H9 (cell line): ENCODE measurements around the gene ST8SIA2. TPM values are rescaled to one million over a fixed set of nuclear protein-coding genes. Genes with fewer than 3 reads are reported as not detected.

Source experiments
- DNase-seq: peaks from one replicate; pipeline ENCODE4 v3.0.0-alpha.2; 2017
- H2AFZ ChIP-seq: one replicate; pipeline ENCODE4 v1.6.1; 2013; ENCODE audit warnings: mild to moderate bottlenecking, low read length, control low read depth, moderate library complexity
- H2AK5ac ChIP-seq: 2 replicates; pipeline ENCODE4 v1.6.1; 2013; ENCODE audit warnings: low read length, control low read depth, mixed read lengths; ENCODE audit not compliant: insufficient read length
- H2BK120ac ChIP-seq: one replicate; pipeline ENCODE4 v1.6.1; 2013; ENCODE audit warnings: low read depth, mild to moderate bottlenecking, low read length, control low read depth, inconsistent platforms; ENCODE audit not compliant: poor library complexity, severe bottlenecking
- H2BK12ac ChIP-seq: 2 replicates; pipeline ENCODE4 v1.6.1; 2013; ENCODE audit warnings: low read length, control low read depth, mixed read lengths, low read depth; ENCODE audit not compliant: insufficient read length
- H2BK15ac ChIP-seq: 2 replicates; pipeline ENCODE4 v1.6.1; 2013; ENCODE audit warnings: low read depth, low read length, control low read depth
- H2BK20ac ChIP-seq: one replicate; pipeline ENCODE4 v1.6.1; 2013; ENCODE audit warnings: low read depth, mild to moderate bottlenecking, low read length, control low read depth, inconsistent platforms; ENCODE audit not compliant: poor library complexity, severe bottlenecking
- H2BK5ac ChIP-seq: 2 replicates; pipeline ENCODE4 v1.6.1; 2013; ENCODE audit warnings: low read length, control low read depth, mixed read lengths; ENCODE audit not compliant: insufficient read length
- H3K14ac ChIP-seq: 2 replicates; pipeline ENCODE4 v1.6.1; 2013; ENCODE audit warnings: low read length, control low read depth; ENCODE audit not compliant: insufficient read depth
- H3K18ac ChIP-seq: 2 replicates; pipeline ENCODE4 v1.6.1; 2013; ENCODE audit warnings: low read depth, mild to moderate bottlenecking, mixed read lengths, low read length, control low read depth; ENCODE audit not compliant: insufficient read length
- H3K23ac ChIP-seq: 2 replicates; pipeline ENCODE4 v1.6.1; 2013; ENCODE audit warnings: low read length, control low read depth, mixed read lengths, low read depth; ENCODE audit not compliant: insufficient read length
- H3K23me2 ChIP-seq: 2 replicates; pipeline ENCODE4 v1.6.1; 2013; ENCODE audit warnings: low read depth, mild to moderate bottlenecking, mixed read lengths, low read length, control low read depth; ENCODE audit not compliant: insufficient read length, poor library complexity, severe bottlenecking
- H3K27ac ChIP-seq: 2 replicates; pipeline ENCODE4 v1.5.1; 2013; ENCODE audit warnings: low read length, control low read depth, mixed read lengths, low read depth; ENCODE audit not compliant: insufficient read length
- H3K27me3 ChIP-seq: 2 replicates; pipeline ENCODE4 v1.6.1; 2013; ENCODE audit warnings: low read length, control low read depth, inconsistent platforms; ENCODE audit not compliant: insufficient read depth
- H3K4ac ChIP-seq: 2 replicates; pipeline ENCODE4 v1.6.1; 2013; ENCODE audit warnings: low read depth, mild to moderate bottlenecking, control low read depth, inconsistent platforms, low read length, moderate library complexity
- H3K4me1 ChIP-seq: 2 replicates; pipeline ENCODE4 v1.6.1; 2013; ENCODE audit warnings: low read length, control low read depth, inconsistent platforms; ENCODE audit not compliant: insufficient read depth
- H3K4me2 ChIP-seq: 2 replicates; pipeline ENCODE4 v1.6.1; 2013; ENCODE audit warnings: low read length, control low read depth, mixed read lengths; ENCODE audit not compliant: insufficient read length, insufficient read depth
- H3K56ac ChIP-seq: 2 replicates; pipeline ENCODE4 v1.6.1; 2013; ENCODE audit warnings: low read depth, mild to moderate bottlenecking, mixed read lengths, low read length, control low read depth; ENCODE audit not compliant: insufficient read length
- H3K79me1 ChIP-seq: 2 replicates; pipeline ENCODE4 v1.6.1; 2013; ENCODE audit warnings: low read depth, mild to moderate bottlenecking, moderate library complexity, low read length, control low read depth, inconsistent platforms; ENCODE audit not compliant: insufficient read depth, poor library complexity, severe bottlenecking
- H3K79me2 ChIP-seq: 2 replicates; pipeline ENCODE4 v1.6.1; 2013; ENCODE audit warnings: low read length, control low read depth, inconsistent platforms; ENCODE audit not compliant: insufficient read depth
- H3K9ac ChIP-seq: 2 replicates; pipeline ENCODE4 v1.6.1; 2013; ENCODE audit warnings: low read length, control low read depth, mixed read lengths; ENCODE audit not compliant: insufficient read length; ENCODE audit errors: extremely low read depth
- H3K9me3 ChIP-seq: one replicate; pipeline ENCODE4 v1.6.1; 2013; ENCODE audit warnings: low read depth, low read length, inconsistent platforms; ENCODE audit not compliant: control insufficient read depth
- H3T11ph ChIP-seq: one replicate; pipeline ENCODE4 v1.6.1; 2013; ENCODE audit warnings: mild to moderate bottlenecking, low read length, control low read depth, inconsistent platforms
- H4K20me1 ChIP-seq: one replicate; pipeline ENCODE4 v1.6.1; 2013; ENCODE audit not compliant: control insufficient read depth, insufficient read length, insufficient read depth
- H4K5ac ChIP-seq: 2 replicates; pipeline ENCODE4 v1.6.1; 2013; ENCODE audit warnings: low read depth, mild to moderate bottlenecking, mixed read lengths, low read length, control low read depth; ENCODE audit not compliant: insufficient read length
- H4K8ac ChIP-seq: replicated peaks from 2 replicates; pipeline ENCODE4 v1.6.1; 2013; ENCODE audit warnings: low read length, control low read depth, mixed read lengths, low read depth; ENCODE audit not compliant: insufficient read length
- H4K91ac ChIP-seq: 2 replicates; pipeline ENCODE4 v1.6.1; 2013; ENCODE audit warnings: low read depth, mild to moderate bottlenecking, moderate library complexity, mixed read lengths, low read length, control low read depth; ENCODE audit not compliant: insufficient read length
- H3K27ac Mint-ChIP-seq, 3 experiments: 2 replicates in 2 of 3; 3 replicates in 1 of 3; pipeline ENCODE4 v1.8.0; 2020 to 2021; ENCODE audit warnings: mixed read lengths in 3 of 3, mild to moderate bottlenecking in 1 of 3, moderate library complexity in 1 of 3
- H3K27me3 Mint-ChIP-seq: 2 replicates; pipeline ENCODE4 v1.8.0; 2021; ENCODE audit warnings: low read depth, mild to moderate bottlenecking, moderate library complexity, mixed read lengths
- H3K36me3 Mint-ChIP-seq, 3 experiments: 2 replicates in 2 of 3; 3 replicates in 1 of 3; pipeline ENCODE4 v1.8.0; 2020 to 2021; ENCODE audit warnings: low read depth in 3 of 3, mixed read lengths in 3 of 3; ENCODE audit not compliant: insufficient read depth in 1 of 3
- H3K4me1 Mint-ChIP-seq, 2 experiments: 2 replicates each; pipeline ENCODE4 v1.8.0; 2020; ENCODE audit warnings: mixed read lengths in 2 of 2
- H3K4me3 Mint-ChIP-seq, 2 experiments: 2 replicates in 1 of 2; 3 replicates in 1 of 2; pipeline ENCODE4 v1.8.0; 2020 to 2021; ENCODE audit warnings: mild to moderate bottlenecking in 2 of 2, mixed read lengths in 2 of 2, moderate library complexity in 1 of 2
- H3K9me3 Mint-ChIP-seq, 2 experiments: 2 replicates in 1 of 2; 3 replicates in 1 of 2; pipeline ENCODE4 v1.8.0; 2020; ENCODE audit warnings: mild to moderate bottlenecking in 2 of 2, mixed read lengths in 2 of 2, moderate library complexity in 1 of 2
- WGBS: extraction: QIAGEN DNeasy Blood & Tissue Kit; methylation state at CpG from one replicate; pipeline ENCODE4 v1.1.7; 2013; ENCODE audit warnings: missing lambda C conversion rate, low lambda C conversion rate, mixed read lengths; ENCODE audit not compliant: insufficient read length; ENCODE audit errors: extremely low coverage; 5-methylcytosine and 5-hydroxymethylcytosine counted together
- total RNA-seq: library from RNA; stranded (reverse); gene quantifications from 2 replicates; pipeline ENCODE4 v1.2.1, GENCODE V29; 2021
- TF ChIP-seq, protein P1 (sequence below): fragments of 200-600 bp; sonication (generic); conservative IDR thresholded peaks from 3 replicates; pipeline ENCODE4 v1.8.0; 2021; ENCODE audit warnings: antibody characterized with exemption, mild to moderate bottlenecking

ST8SIA2 gene
- total RNA-seq, 1 experiment from 2014 or later, result 1.8 TPM

DNA sequence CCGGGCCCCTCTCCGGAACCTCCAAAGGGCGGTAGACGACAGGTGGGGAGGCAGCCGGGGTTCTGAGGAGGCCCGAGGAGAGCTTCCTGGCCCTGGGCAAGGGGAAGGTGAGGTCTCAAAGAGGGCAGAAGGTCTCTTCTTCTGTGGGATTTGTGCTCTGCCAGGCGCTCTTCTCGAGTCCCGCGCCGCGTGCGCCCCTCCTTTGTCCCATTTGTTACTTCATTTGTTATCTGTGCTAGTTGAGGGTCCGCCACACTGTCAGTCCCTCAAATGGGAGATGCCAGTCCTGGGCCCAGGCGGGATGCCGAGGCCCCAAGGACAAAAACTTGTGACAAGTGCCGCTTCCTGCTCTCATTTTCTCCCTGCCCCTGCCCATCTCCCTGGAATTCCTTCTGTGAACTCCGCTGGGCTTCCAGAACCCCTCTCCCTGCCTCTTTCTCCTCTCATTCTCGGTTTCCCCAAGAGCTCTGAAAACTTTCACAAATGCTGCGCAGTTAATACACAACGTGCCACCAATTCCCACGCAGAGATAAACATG lies 1.5 kb downstream of the ST8SIA2 start:
- Histone ChIP-seq H3T11ph (no peak overlapping the region), H3K23me2 (peaks cover 14% of the 10 kb centered on the region), H3K56ac (no peak overlapping the region), H3K4ac (no peak overlapping the region), H4K8ac (no peak overlapping the region), H3K23ac (no peak overlapping the region), H3K79me1 (no peaks in the 10 kb centered on the region), H2BK15ac (no peak overlapping the region), H3K79me2 (no peaks in the 10 kb centered on the region), H4K5ac (no peak overlapping the region), H2BK20ac (no peak overlapping the region), H3K4me1 (peaks cover 4% of the 10 kb centered on the region; the same call in 1 of the 2 replicates), H2BK5ac (no peak overlapping the region), H2BK12ac (no peak overlapping the region), H3K27me3 (peaks cover 19% of the 10 kb centered on the region; the same call in 1 of the 2 replicates), H3K18ac (no peak overlapping the region), H4K20me1 (no peaks in the 10 kb centered on the region), H2AK5ac (no peak overlapping the region), H3K9me3 (no peaks in the 10 kb centered on the region), H2BK120ac (no peak overlapping the region), H3K27ac (no peak overlapping the region), H2AFZ (no peak overlapping the region), H3K4me2 (peak overlapping the region; percentile 59), H3K14ac (no peak overlapping the region; the same call in 1 of the 2 replicates), H3K9ac (no peak overlapping the region), H4K91ac (no peak overlapping the region)
- TF ChIP-seq, protein P1, sequence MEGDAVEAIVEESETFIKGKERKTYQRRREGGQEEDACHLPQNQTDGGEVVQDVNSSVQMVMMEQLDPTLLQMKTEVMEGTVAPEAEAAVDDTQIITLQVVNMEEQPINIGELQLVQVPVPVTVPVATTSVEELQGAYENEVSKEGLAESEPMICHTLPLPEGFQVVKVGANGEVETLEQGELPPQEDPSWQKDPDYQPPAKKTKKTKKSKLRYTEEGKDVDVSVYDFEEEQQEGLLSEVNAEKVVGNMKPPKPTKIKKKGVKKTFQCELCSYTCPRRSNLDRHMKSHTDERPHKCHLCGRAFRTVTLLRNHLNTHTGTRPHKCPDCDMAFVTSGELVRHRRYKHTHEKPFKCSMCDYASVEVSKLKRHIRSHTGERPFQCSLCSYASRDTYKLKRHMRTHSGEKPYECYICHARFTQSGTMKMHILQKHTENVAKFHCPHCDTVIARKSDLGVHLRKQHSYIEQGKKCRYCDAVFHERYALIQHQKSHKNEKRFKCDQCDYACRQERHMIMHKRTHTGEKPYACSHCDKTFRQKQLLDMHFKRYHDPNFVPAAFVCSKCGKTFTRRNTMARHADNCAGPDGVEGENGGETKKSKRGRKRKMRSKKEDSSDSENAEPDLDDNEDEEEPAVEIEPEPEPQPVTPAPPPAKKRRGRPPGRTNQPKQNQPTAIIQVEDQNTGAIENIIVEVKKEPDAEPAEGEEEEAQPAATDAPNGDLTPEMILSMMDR, result no peak
- Mint-ChIP-seq H3K36me3 (peaks cover 0 to 5% (median 2%) of the 10 kb centered on the region in 3 experiments; a peak in 4 of 7 replicates), H3K4me1 (peaks cover 21 to 25% of the 10 kb centered on the region in 2 experiments), H3K27ac (no peak overlapping the region; a peak in 1 of 7 replicates), H3K27me3 (peaks cover 88% of the 10 kb centered on the region), H3K9me3 (no peaks in the 10 kb centered on the region; a peak in 1 of 5 replicates), H3K4me3 (peak overlapping the region; percentile 84 to 97)
- WGBS, result no CpG with 5 or more reads among the region's 22 CpGs
- no peak for DNase-seq
